Measurements from ENCODE around the gene SFT2D1.

DNA sequence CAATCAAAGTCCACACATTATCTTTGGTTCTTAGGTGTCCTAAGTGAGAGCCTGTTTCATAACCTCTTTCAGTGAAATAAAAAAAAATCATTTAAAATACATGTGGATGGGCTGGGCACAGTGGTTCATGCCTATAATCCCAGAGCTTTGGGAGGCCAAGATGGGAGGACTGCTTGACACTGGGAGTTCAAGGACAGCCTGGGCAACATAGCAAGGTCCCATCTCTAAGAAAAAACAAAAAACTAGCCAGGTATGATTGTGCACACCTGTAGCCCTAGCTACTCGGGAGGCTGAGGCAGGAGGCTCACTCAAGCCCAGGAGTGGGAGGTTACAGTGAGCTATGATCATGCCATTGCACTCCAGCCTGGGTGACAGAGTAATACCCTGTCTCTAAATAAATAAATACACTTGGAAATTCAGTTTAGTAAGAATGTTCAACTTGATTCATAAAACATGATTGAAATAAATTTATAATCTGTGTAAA is 36.8 kb upstream of the SFT2D1 start:
- TF ChIP-seq CTCF (IDR thresholded peaks at IDR 0.05) = no peak
- TF ChIP-seq EP300 (IDR thresholded peaks at IDR 0.05) = no peak
